IPS-18a (cell line): ENCODE measurements around the gene BRF1.

Experiments
- H3K27ac ChIP-seq: one replicate; pipeline ENCODE4 v1.5.1; 2013; ENCODE audit warnings: low read length
- H3K27me3 ChIP-seq: one replicate; pipeline ENCODE4 v1.6.1; 2013; ENCODE audit warnings: mild to moderate bottlenecking, low read length; ENCODE audit not compliant: control insufficient read depth, insufficient read depth
- H3K36me3 ChIP-seq: one replicate; pipeline ENCODE4 v1.6.1; 2013; ENCODE audit warnings: low read depth, low read length; ENCODE audit not compliant: control insufficient read depth
- H3K4me1 ChIP-seq: one replicate; pipeline ENCODE4 v1.6.1; 2013; ENCODE audit warnings: low read depth, low read length; ENCODE audit not compliant: control insufficient read depth
- H3K4me3 ChIP-seq: one replicate; pipeline ENCODE4 v1.5.1; 2013; ENCODE audit warnings: low read length
- H3K9ac ChIP-seq: one replicate; pipeline ENCODE4 v1.6.1; 2013; ENCODE audit warnings: mild to moderate bottlenecking, low read length, moderate library complexity
- H3K9me3 ChIP-seq: one replicate; pipeline ENCODE4 v1.6.1; 2013; ENCODE audit warnings: low read depth, low read length; ENCODE audit not compliant: control insufficient read depth

The BRF1 gene

DNA sequence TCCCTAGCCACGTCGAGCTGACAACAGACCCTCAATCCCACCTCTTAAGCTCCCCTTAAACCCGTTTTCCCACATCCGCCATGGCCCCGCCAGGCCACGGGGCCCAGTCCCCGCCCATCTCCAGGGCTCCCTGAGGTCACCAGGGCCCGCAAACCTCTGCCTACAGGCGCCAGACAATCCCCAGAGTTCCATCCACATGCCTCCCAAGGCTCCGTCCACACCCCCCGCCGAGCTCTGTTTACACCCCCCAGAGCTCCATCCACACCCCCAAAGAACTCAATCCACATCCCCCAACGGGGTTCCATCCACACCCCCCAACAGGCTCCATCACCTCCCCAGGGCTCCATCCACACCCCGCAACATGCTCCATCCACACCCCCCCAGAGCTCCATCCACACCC lies 141.5 kb downstream of the BRF1 start:
- no peaks in the 10 kb centered on the region for H3K4me1 ChIP-seq
- no peak overlapping the region for H3K27ac ChIP-seq
- H3K36me3 ChIP-seq = no peaks in the 10 kb centered on the region
- no peaks in the 10 kb centered on the region for H3K27me3 ChIP-seq
- no peaks in the 10 kb centered on the region for H3K9me3 ChIP-seq
- no peak overlapping the region for H3K9ac ChIP-seq
- no peak overlapping the region for H3K4me3 ChIP-seq
